OCI-LY7 (cell line): Measurements from ENCODE around the gene ITGB2.

Experiments
- CTCF ChIP-seq: fragments of 200-600 bp; sonication (generic); conservative IDR thresholded peaks from 2 replicates; pipeline ENCODE4 v1.5.1; 2014; ENCODE audit warnings: mild to moderate bottlenecking, antibody characterized with exemption, low read length, moderate library complexity, mixed read lengths
- EZH2phosphoT487 ChIP-seq: fragments of 200-600 bp; sonication (generic); IDR thresholded peaks from 2 replicates; pipeline ENCODE4 v1.6.1; 2018; ENCODE audit warnings: low read depth, borderline replicate concordance, mild to moderate bottlenecking, mixed run types, antibody characterized with exemption, low read length, moderate library complexity, mixed read lengths

DNA sequence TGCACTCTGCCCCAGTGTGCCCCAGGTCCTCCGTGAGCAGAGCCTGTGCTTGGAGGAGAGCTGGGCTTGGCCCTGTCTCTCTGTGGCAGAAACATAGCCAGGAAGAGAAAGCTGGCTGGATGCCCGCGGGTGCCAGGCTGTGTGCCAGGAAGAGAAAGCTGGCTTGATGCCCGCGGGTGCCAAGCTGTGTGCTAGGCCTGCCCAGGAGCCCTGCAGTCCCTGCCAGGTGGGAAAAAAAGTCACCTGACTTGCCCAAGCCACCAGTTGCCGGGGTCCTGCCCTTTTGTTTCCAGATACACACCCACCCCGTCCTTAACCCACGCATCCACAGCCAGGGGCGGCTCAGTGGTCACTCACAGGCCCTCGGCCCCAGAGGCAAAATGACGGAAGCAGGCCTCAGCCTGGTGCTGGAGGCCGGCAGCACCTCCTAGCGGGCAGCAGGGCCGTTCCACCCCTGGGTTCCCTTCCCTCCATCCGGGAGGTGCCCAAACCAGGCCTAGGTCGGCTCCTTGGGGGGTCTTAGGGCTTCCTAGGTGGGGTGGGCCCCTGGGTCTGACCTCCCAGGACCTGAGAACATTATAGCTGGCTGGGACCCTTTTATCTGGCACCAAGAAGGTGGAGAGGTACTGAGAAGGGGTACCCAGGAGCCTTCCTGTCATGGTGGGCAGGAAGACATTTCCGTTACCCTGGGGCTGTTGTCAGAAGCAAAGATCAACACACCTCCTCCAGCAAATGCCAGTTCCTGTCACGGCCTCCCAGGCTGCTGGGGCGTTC lies 9.1 kb downstream of the ITGB2 start:
- TF ChIP-seq EZH2phosphoT487, result no peak
- peak; percentile 70 for TF ChIP-seq CTCF
